Measurements from ENCODE around the gene KREMEN1. TPM values are rescaled to one million over a fixed set of nuclear protein-coding genes. Genes with fewer than 3 reads are reported as not detected.
A peak's percentile ranks its signal among the peaks of the same experiment; 100 is the strongest.

Gene KREMEN1
- total and polyA plus RNA-seq, 9 of the 15 experiments (the other 6 are each of a cell fraction or from before 2014, with no cell fraction given): 0.69 to 11.5 (median 4.3) TPM

DNA sequence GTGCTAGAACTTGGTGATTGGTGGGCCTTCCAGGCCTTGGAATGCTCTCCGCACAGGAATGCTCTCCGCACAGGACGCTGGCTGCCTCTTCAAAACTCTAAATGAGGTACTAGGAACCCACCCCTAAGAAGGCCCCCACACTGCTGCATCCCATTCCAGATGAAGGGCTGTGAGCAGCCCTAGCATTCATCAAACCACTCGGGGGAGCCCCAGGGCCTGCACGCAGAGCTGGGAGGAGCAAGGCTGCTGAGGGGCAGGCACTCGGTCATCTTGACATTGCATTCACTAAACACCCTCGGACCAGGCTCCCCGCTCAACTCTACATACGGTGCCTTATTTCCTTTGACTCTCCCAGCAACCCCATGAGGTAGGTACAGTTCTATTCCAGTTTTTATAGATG is 83.7 kb downstream of the KREMEN1 start:
- no peaks in the 10 kb centered on the region for H3K9me3 ChIP-seq (replicated peaks; ENCODE audit: control insufficient read depth, insufficient read depth, low read depth, low read length)
- peak in 2 of 4 experiments; percentile 24 to 58 for DNase-seq (ENCODE audit: extremely low read depth in 1 of 4, low spot score in 3 of 4)
- H3K79me2 ChIP-seq (ENCODE audit: control insufficient read depth, insufficient read depth, low read length): no peaks in the 10 kb centered on the region
- H3K36me3 ChIP-seq (ENCODE audit: control insufficient read depth, insufficient read depth, low read length): no peaks in the 10 kb centered on the region
- peak overlapping the region in 1 of 2 experiments; percentile 35; a peak in 1 of 4 replicates for H3K9ac ChIP-seq (ENCODE audit: insufficient read depth in 1 of 2, low read depth in 2 of 2, low read length in 2 of 2)
- H4K20me1 ChIP-seq (replicated peaks; ENCODE audit: control insufficient read depth, insufficient read depth, low read length): no peaks in the 10 kb centered on the region
- POLR2A ChIA-PET: interaction anchor here (0.7 kb wide), 1 partner anchor 49 kb away, joined by 4 read pairs; no protein-coding TSS in a partner anchor
- no peak for FAIRE-seq
- intact Hi-C loops (cut with micrococcal nuclease): loop anchor here (2.0 to 10.0 kb wide), 2 partner anchors 88 to 92 kb away; partner anchors contain the start of gene C22orf31
- WGBS (ENCODE audit: insufficient coverage, low coverage, missing lambda C conversion rate): 35% methylated on average over 8 of the region's 9 CpGs
- no peak overlapping the region for H3K4me3 ChIP-seq
- no peaks in the 10 kb centered on the region for H3K27me3 ChIP-seq (ENCODE audit: control insufficient read depth in 2 of 2, insufficient read depth in 2 of 2, low read length in 2 of 2)
- H3K9me1 ChIP-seq (ENCODE audit: control insufficient read depth, insufficient read depth, low read length): no peaks in the 10 kb centered on the region
- H2AFZ ChIP-seq (ENCODE audit: low read depth, low read length): no peak overlapping the region
- no TSS peak for BruUV-seq (replicated peaks)
- ATAC-seq: peak; percentile 61
- H3K4me1 ChIP-seq (replicated peaks in 1 of 2; ENCODE audit: control insufficient read depth in 2 of 2, insufficient read depth in 2 of 2, low read length in 2 of 2): peaks cover 14 to 24% of the 10 kb centered on the region in 2 experiments
- in situ Hi-C loops (cut with MboI): loop anchor here (10.0 kb wide), 1 partner anchor 302 kb away; no protein-coding TSS in a partner anchor
- H3K4me2 ChIP-seq (ENCODE audit: insufficient read depth, low read length): no peak overlapping the region
- CTCF ChIA-PET (ENCODE audit: low intra/inter-chr PET ratio): no interaction called here
- H3K27ac ChIP-seq (ENCODE audit: extremely low read depth, low read depth, low read length): no peak overlapping the region
- TF ChIP-seq BRD4 (IDR thresholded peaks at IDR 0.05): no peak
- no peak for TF ChIP-seq KLF1 (tag; IDR thresholded peaks at IDR 0.05)
- TF ChIP-seq, protein P1, sequence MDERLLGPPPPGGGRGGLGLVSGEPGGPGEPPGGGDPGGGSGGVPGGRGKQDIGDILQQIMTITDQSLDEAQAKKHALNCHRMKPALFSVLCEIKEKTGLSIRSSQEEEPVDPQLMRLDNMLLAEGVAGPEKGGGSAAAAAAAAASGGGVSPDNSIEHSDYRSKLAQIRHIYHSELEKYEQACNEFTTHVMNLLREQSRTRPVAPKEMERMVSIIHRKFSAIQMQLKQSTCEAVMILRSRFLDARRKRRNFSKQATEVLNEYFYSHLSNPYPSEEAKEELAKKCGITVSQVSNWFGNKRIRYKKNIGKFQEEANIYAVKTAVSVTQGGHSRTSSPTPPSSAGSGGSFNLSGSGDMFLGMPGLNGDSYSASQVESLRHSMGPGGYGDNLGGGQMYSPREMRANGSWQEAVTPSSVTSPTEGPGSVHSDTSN (CRISPR knock-in tag; IDR thresholded peaks at IDR 0.05; ENCODE audit: low read depth): no peak
- TF ChIP-seq, protein P1 (tag; conservative IDR thresholded peaks at IDR 0.05; ENCODE audit: low read depth): no peak
- TF ChIP-seq, protein P2, sequence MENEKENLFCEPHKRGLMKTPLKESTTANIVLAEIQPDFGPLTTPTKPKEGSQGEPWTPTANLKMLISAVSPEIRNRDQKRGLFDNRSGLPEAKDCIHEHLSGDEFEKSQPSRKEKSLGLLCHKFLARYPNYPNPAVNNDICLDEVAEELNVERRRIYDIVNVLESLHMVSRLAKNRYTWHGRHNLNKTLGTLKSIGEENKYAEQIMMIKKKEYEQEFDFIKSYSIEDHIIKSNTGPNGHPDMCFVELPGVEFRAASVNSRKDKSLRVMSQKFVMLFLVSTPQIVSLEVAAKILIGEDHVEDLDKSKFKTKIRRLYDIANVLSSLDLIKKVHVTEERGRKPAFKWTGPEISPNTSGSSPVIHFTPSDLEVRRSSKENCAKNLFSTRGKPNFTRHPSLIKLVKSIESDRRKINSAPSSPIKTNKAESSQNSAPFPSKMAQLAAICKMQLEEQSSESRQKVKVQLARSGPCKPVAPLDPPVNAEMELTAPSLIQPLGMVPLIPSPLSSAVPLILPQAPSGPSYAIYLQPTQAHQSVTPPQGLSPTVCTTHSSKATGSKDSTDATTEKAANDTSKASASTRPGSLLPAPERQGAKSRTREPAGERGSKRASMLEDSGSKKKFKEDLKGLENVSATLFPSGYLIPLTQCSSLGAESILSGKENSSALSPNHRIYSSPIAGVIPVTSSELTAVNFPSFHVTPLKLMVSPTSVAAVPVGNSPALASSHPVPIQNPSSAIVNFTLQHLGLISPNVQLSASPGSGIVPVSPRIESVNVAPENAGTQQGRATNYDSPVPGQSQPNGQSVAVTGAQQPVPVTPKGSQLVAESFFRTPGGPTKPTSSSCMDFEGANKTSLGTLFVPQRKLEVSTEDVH (IDR thresholded peaks at IDR 0.05; ENCODE audit: low read depth, partially characterized antibody): no peak
- TF ChIP-seq MEF2D (tag; conservative IDR thresholded peaks at IDR 0.05; ENCODE audit: low read depth): no peak
- TF ChIP-seq, protein P3, sequence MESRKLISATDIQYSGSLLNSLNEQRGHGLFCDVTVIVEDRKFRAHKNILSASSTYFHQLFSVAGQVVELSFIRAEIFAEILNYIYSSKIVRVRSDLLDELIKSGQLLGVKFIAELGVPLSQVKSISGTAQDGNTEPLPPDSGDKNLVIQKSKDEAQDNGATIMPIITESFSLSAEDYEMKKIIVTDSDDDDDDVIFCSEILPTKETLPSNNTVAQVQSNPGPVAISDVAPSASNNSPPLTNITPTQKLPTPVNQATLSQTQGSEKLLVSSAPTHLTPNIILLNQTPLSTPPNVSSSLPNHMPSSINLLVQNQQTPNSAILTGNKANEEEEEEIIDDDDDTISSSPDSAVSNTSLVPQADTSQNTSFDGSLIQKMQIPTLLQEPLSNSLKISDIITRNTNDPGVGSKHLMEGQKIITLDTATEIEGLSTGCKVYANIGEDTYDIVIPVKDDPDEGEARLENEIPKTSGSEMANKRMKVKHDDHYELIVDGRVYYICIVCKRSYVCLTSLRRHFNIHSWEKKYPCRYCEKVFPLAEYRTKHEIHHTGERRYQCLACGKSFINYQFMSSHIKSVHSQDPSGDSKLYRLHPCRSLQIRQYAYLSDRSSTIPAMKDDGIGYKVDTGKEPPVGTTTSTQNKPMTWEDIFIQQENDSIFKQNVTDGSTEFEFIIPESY (CRISPR knock-in tag; IDR thresholded peaks at IDR 0.05): no peak
- no peak for TF ChIP-seq MAFK (IDR thresholded peaks at IDR 0.05; ENCODE audit: low read length)
- no peak for TF ChIP-seq ZNF511 (CRISPR knock-in tag; IDR thresholded peaks at IDR 0.05)
- TF ChIP-seq MECOM (CRISPR knock-in tag; IDR thresholded peaks at IDR 0.05): no peak
- TF ChIP-seq FOXJ3 (CRISPR knock-in tag; IDR thresholded peaks at IDR 0.05): no peak
- TF ChIP-seq SMC3 (conservative IDR thresholded peaks at IDR 0.05; ENCODE audit: insufficient read depth, low read depth, low read length): 0 out of 2 replicates have a peak, but pooled peaks have one; percentile 19
- TF ChIP-seq PKNOX1 (IDR thresholded peaks at IDR 0.05): no peak
- no peak for TF ChIP-seq ILK (tag; IDR thresholded peaks at IDR 0.05; ENCODE audit: borderline replicate concordance, low read depth)
